GM12865 (cell line): Measurements from ENCODE around the gene MPIG6B.
A peak's percentile ranks its signal among the peaks of the same experiment; 100 is the strongest.
"Not testable (repeated sequence)": the region's sequence is repeated elsewhere in the genome, so short reads cannot be mapped to it uniquely, and the experiment has no call there.

Experiments used
- DNase-seq: peaks from one replicate; pipeline ENCODE4 v3.0.0; 2010; ENCODE audit warnings: low read depth
- H3K4me3 ChIP-seq: 2 replicates; pipeline ENCODE4 v1.5.1; 2011; ENCODE audit warnings: mild to moderate bottlenecking, low read depth, low read length, control low read depth
- CTCF ChIP-seq: IDR thresholded peaks from 2 replicates; pipeline ENCODE4 v1.5.1; 2011; ENCODE audit warnings: low read length, control low read depth, low read depth, inconsistent platforms; ENCODE audit not compliant: insufficient read depth; ENCODE audit errors: missing control alignments

The MPIG6B gene

GRCh38 chr6:31708224-31708623 is 14.9 kb upstream of the MPIG6B start:
- no peak for TF ChIP-seq CTCF
- H3K4me3 ChIP-seq, result no peak overlapping the region
- no peak for DNase-seq

- not testable (repeated sequence) for H3K4me3 ChIP-seq
Observed at GRCh38 chr6:31709157-31709556, 14.0 kb upstream of the MPIG6B start.

GRCh38 chr6:31710523-31711219 is 12.5 kb upstream of the MPIG6B start:
- no peak overlapping the region for H3K4me3 ChIP-seq
- no peak for TF ChIP-seq CTCF
- DNase-seq, result no peak

More at GRCh38 chr6:31709157-31709556, 14.0 kb upstream of the MPIG6B start:
- not testable (repeated sequence) for DNase-seq

GRCh38 chr6:31711233-31711632 is 11.9 kb upstream of the MPIG6B start:
- no peak for DNase-seq
- H3K4me3 ChIP-seq, result no peak overlapping the region
- TF ChIP-seq CTCF, result no peak

GRCh38 chr6:31712296-31712695 is 10.9 kb upstream of the MPIG6B start:
- TF ChIP-seq CTCF, result peak; percentile 21
- H3K4me3 ChIP-seq, result no peak overlapping the region
- no peak for DNase-seq

GRCh38 chr6:31713465-31713864 is 9.7 kb upstream of the MPIG6B start:
- DNase-seq, result no peak
- H3K4me3 ChIP-seq, result no peak overlapping the region
- no peak for TF ChIP-seq CTCF

- H3K4me3 ChIP-seq, result no peak overlapping the region
- no peak for TF ChIP-seq CTCF
- DNase-seq, result no peak
Observed at GRCh38 chr6:31713991-31714684, 9.0 kb upstream of the MPIG6B start.
